K562 (cell line): ENCODE measurements around the gene DNAJC25. TPM values are rescaled to one million over a fixed set of nuclear protein-coding genes. Genes with fewer than 3 reads are reported as not detected.

Source experiments
- ATAC-seq: fragments of 200-7000 bp; cut with Tn5 transposase; 3 replicates; pipeline ENCODE4 v1.9.1; 2020; ENCODE audit warnings: moderate library complexity
- BruUV-seq: library from RNA; stranded (reverse); fragments of 400-500 nt; replicated peaks from 2 replicates; lab custom pipeline; 2021; lab: Mats Ljungman, UMichigan
- CTCF ChIA-PET: fragments of 300-600 bp; formaldehyde crosslinking; extraction: SDS; loops from one replicate; lab custom pipeline; 2021; ENCODE audit warnings: low intra/inter-chr PET ratio; lab: Yijun Ruan, JAX
- POLR2A ChIA-PET: fragments of 300-600, 350-650 bp; sonication (Branson Sonifier 250); formaldehyde crosslinking; extraction: SDS; loops from one replicate; lab custom pipeline; 2021; ENCODE audit warnings: antibody characterized with exemption, inconsistent platforms; lab: Yijun Ruan, JAX
- DNase-seq, 4 experiments: peaks; one replicate each; pipeline versions ENCODE4 v3.0.0 to v3.0.0-alpha.2; 2011 to 2018; ENCODE audit warnings: low spot score in 3 of 4, mixed read lengths in 3 of 4; ENCODE audit errors: extremely low read depth in 1 of 4
- FAIRE-seq: peaks from 2 replicates; lab custom pipeline; 2011; peaks lifted over from hg19 to GRCh38; lab: Jason Lieb, UNC
- H2AFZ ChIP-seq: 2 replicates; pipeline ENCODE4 v1.6.0; 2011; ENCODE audit warnings: low read depth, low read length, control low read depth, inconsistent platforms
- H3K27ac ChIP-seq: fragments of 200-600 bp; 3 replicates; pipeline ENCODE4 v1.8.0; 2011; ENCODE audit warnings: low read depth, mild to moderate bottlenecking, control low read depth, inconsistent platforms, low read length, moderate library complexity, mixed read lengths; ENCODE audit errors: extremely low read depth
- H3K27me3 ChIP-seq, 2 experiments: fragments of 300-600 bp in 1 of 2; 2 replicates in 1 of 2; 3 replicates in 1 of 2; pipeline versions ENCODE4 v1.6.0 to v1.8.0; 2011; ENCODE audit warnings: inconsistent platforms in 2 of 2, low read length in 2 of 2, mild to moderate bottlenecking in 1 of 2, mixed read lengths in 1 of 2, moderate library complexity in 1 of 2; ENCODE audit not compliant: control insufficient read depth in 2 of 2, insufficient read depth in 2 of 2
- H3K36me3 ChIP-seq: fragments of 300-600 bp; 3 replicates; pipeline ENCODE4 v1.8.0; 2011; ENCODE audit warnings: mild to moderate bottlenecking, low read length, inconsistent platforms; ENCODE audit not compliant: control insufficient read depth, insufficient read depth
- H3K4me1 ChIP-seq, 2 experiments: fragments of 200-600 bp in 1 of 2; replicated peaks in 1 of 2; 2 replicates in 1 of 2; 3 replicates in 1 of 2; pipeline versions ENCODE4 v1.5.1 to v1.8.0; 2011; ENCODE audit warnings: inconsistent platforms in 2 of 2, low read length in 2 of 2, mild to moderate bottlenecking in 1 of 2, mixed read lengths in 1 of 2, moderate library complexity in 1 of 2; ENCODE audit not compliant: control insufficient read depth in 2 of 2, insufficient read depth in 2 of 2
- H3K4me2 ChIP-seq: 2 replicates; pipeline ENCODE4 v1.6.1; 2011; ENCODE audit warnings: low read length, control low read depth, inconsistent platforms, mixed read lengths; ENCODE audit not compliant: insufficient read depth
- H3K4me3 ChIP-seq: fragments of 200-600 bp; sonication (generic), shearing (Covaris generic); 2 replicates; pipeline ENCODE4 v1.5.1; 2016; ENCODE audit warnings: control low read depth, inconsistent platforms
- H3K79me2 ChIP-seq: fragments of 200-600 bp; 3 replicates; pipeline ENCODE4 v1.8.0; 2011; ENCODE audit warnings: low read length, inconsistent platforms; ENCODE audit not compliant: control insufficient read depth, insufficient read depth
- H3K9ac ChIP-seq, 2 experiments: 2 replicates each; pipeline versions ENCODE4 v1.6.0 to v1.6.1; 2011; ENCODE audit warnings: low read depth in 2 of 2, low read length in 2 of 2, control low read depth in 1 of 2, inconsistent platforms in 1 of 2, mild to moderate bottlenecking in 1 of 2, mixed read lengths in 1 of 2; ENCODE audit not compliant: insufficient read depth in 1 of 2
- H3K9me1 ChIP-seq: one replicate; pipeline ENCODE4 v1.6.0; 2011; ENCODE audit warnings: inconsistent platforms, mild to moderate bottlenecking, low read length, moderate library complexity; ENCODE audit not compliant: control insufficient read depth, insufficient read depth
- H3K9me3 ChIP-seq: replicated peaks from 2 replicates; pipeline ENCODE4 v1.5.1; 2011; ENCODE audit warnings: low read depth, low read length, inconsistent platforms; ENCODE audit not compliant: control insufficient read depth, insufficient read depth
- H4K20me1 ChIP-seq: replicated peaks from 2 replicates; pipeline ENCODE4 v1.6.1; 2011; ENCODE audit warnings: low read length, inconsistent platforms, mixed read lengths; ENCODE audit not compliant: control insufficient read depth, insufficient read depth
- CTCF ChIP-seq, 3 experiments: IDR thresholded peaks in 2 of 3; conservative IDR thresholded peaks in 1 of 3; 2 replicates each; pipeline ENCODE4 v1.5.1; 2011 to 2012; ENCODE audit warnings: low read length in 3 of 3, mild to moderate bottlenecking in 3 of 3, control low read depth in 2 of 3, improper control_type of control experiment in 1 of 3, inconsistent platforms in 1 of 3, low read depth in 1 of 3, mixed read lengths in 1 of 3, moderate library complexity in 1 of 3; ENCODE audit not compliant: insufficient read depth in 2 of 3
- ELF1 ChIP-seq: fragments of 200-800 bp; sonication (Bioruptor generic); IDR thresholded peaks from 2 replicates; pipeline ENCODE4 v1.6.1; 2016; ENCODE audit warnings: missing genetic modification characterization, missing compliant biosample characterization
- ELK3 ChIP-seq: fragments of 450-650 bp; formaldehyde crosslinking; IDR thresholded peaks from 2 replicates; pipeline ENCODE4 v1.4.0; 2020; ENCODE audit warnings: mild to moderate bottlenecking
- FOXJ3 ChIP-seq: sonication (generic); formaldehyde crosslinking; IDR thresholded peaks from 2 replicates; pipeline ENCODE4 v1.4.0; 2020; ENCODE audit warnings: mild to moderate bottlenecking, missing genetic modification reagents
- HNRNPL ChIP-seq: fragments of 200-400 bp; formaldehyde crosslinking; IDR thresholded peaks from 2 replicates; pipeline ENCODE4 v1.6.1; 2017; ENCODE audit warnings: low read depth, mild to moderate bottlenecking, low read length
- MCM7 ChIP-seq, 2 experiments: fragments of 450-650 bp; IDR thresholded peaks; 2 replicates each; pipeline ENCODE4 v1.6.1; 2016 to 2018
- RAD21 ChIP-seq, 2 experiments: fragments of 250-450 bp in 1 of 2; fragments of 450-650 bp in 1 of 2; sonication (Bioruptor Pico) in 1 of 2; formaldehyde crosslinking in 1 of 2; IDR thresholded peaks in 1 of 2; conservative IDR thresholded peaks in 1 of 2; 2 replicates each; pipeline versions ENCODE4 v1.4.0 to v1.8.0; 2020 to 2022; ENCODE audit warnings: mild to moderate bottlenecking in 2 of 2, moderate library complexity in 1 of 2
- REST ChIP-seq, 2 experiments: fragments of 450-650 bp; formaldehyde crosslinking in 1 of 2; IDR thresholded peaks; 2 replicates each; pipeline versions ENCODE4 v1.4.0 to v1.6.1; 2014 to 2020; ENCODE audit warnings: mild to moderate bottlenecking in 2 of 2, borderline replicate concordance in 1 of 2, low read depth in 1 of 2
- ZEB2 ChIP-seq: fragments of 450-650 bp; IDR thresholded peaks from 2 replicates; pipeline ENCODE4 v1.6.1; 2016
- ZNF143 ChIP-seq: sonication (generic); formaldehyde crosslinking; IDR thresholded peaks from 2 replicates; pipeline ENCODE4 v1.9.0; 2022; ENCODE audit warnings: mild to moderate bottlenecking, missing genetic modification reagents
- WGBS: fragments of 100-300 bp; shearing (Covaris generic); methylation state at CpG from one replicate; pipeline ENCODE4 v1.1.6; 2016; ENCODE audit warnings: low coverage, mixed read lengths; ENCODE audit not compliant: insufficient coverage; ENCODE audit errors: missing lambda C conversion rate; 5-methylcytosine and 5-hydroxymethylcytosine counted together
- in situ Hi-C: fragments of 300-500 bp; cut with MboI; formaldehyde crosslinking; loops from 4 replicates; pipeline ENCODE4 v1.15.0; 2018; ENCODE audit warnings: inconsistent platforms, mixed read lengths
- intact Hi-C: fragments of 100-400 bp; cut with micrococcal nuclease; formaldehyde crosslinking; loops from 2 replicates; pipeline ENCODE4 v1.14.2; 2022
- polyA plus RNA-seq, 8 experiments: library from polyadenylated mRNA; depleted of rRNA in 4 of 8; stranded (reverse) in 5 of 8; unstranded in 3 of 8; fragments of >200 nt; fragmentation: Nextera tagmentation in 2 of 8; fragmentation: Illumina TruSeq in 1 of 8; extraction: Ambion mirVana in 2 of 8; extraction: Trizol in 1 of 8; gene quantifications; 2 replicates each; pipeline versions ENCODE4 v1.2.1 to v1.2.3, GENCODE V29; 2011 to 2014; ENCODE audit warnings: inconsistent platforms in 1 of 8, missing spikeins in 1 of 8
- total RNA-seq, 7 experiments: library from RNA; depleted of rRNA in 6 of 7; stranded (reverse); fragments of >200 nt in 6 of 7; fragmentation: Illumina TruSeq in 2 of 7; extraction: Trizol in 2 of 7; gene quantifications; 2 replicates each; pipeline versions ENCODE4 v1.2.1 to v1.2.3, GENCODE V29; 2011 to 2021; ENCODE audit warnings: low replicate concordance in 1 of 7

DNAJC25 gene
- total and polyA plus RNA-seq, 9 of the 15 experiments (the other 6 are each of a cell fraction or from before 2014, with no cell fraction given) = 3.7 to 11.2 (median 7.1) TPM

- DNase-seq (peak; percentile 24 to 37 (median 32)), ATAC-seq (peak; percentile 89), FAIRE-seq (no peak)
- Histone ChIP-seq H3K9me3 (no peaks in the 10 kb centered on the region), H3K9me1 (no peaks in the 10 kb centered on the region), H3K27me3 (peaks cover 0 to 4% of the 10 kb centered on the region in 2 experiments; a peak in 1 of 5 replicates), H3K36me3 (no peaks in the 10 kb centered on the region), H4K20me1 (no peaks in the 10 kb centered on the region), H3K27ac (no peak overlapping the region), H2AFZ (no peak overlapping the region), H3K4me1 (no peaks in the 10 kb centered on the region), H3K9ac (no peak overlapping the region), H3K4me2 (no peak overlapping the region), H3K79me2 (no peaks in the 10 kb centered on the region), H3K4me3 (no peak overlapping the region)
- 0% methylated on average over 2 of the region's 2 CpGs for WGBS
- no TSS peak for BruUV-seq
- ChIA-PET CTCF (interaction anchor here (0.8 kb wide), 1 partner anchor 21 kb away, joined by 4 read pairs; no protein-coding TSS in a partner anchor), POLR2A (interaction anchor here (0.6 to 0.8 kb wide), 2 partner anchors 21 to 193 kb away, joined by 4 to 5 read pairs; no protein-coding TSS in a partner anchor)
- in situ Hi-C loops = no loop called here
- intact Hi-C loops = no loop called here
- TF ChIP-seq ZEB2 (no peak), ELF1 (no peak), ELK3 (CRISPR knock-in tag) (no peak), ZNF143 (no peak), RAD21 (CRISPR knock-in tag; conservative IDR thresholded peaks at IDR 0.05 in 1 of 2, IDR thresholded peaks at IDR 0.05 in 1 of 2) (peak; percentile 30 to 50; a peak in 3 of 4 replicates), MCM7 (IDR thresholded peaks at IDR 0.05) (no peak), REST (IDR thresholded peaks at IDR 0.05; ENCODE audit: borderline replicate concordance) (peak; percentile 28; the same call in 1 of the 2 replicates), REST (CRISPR knock-in tag; IDR thresholded peaks at IDR 0.05; ENCODE audit: low read depth) (no peak), FOXJ3 (CRISPR knock-in tag) (no peak), HNRNPL (no peak), CTCF (IDR thresholded peaks at IDR 0.05 in 2 of 3, conservative IDR thresholded peaks at IDR 0.05 in 1 of 3; ENCODE audit: insufficient read depth in 2 of 3, low read depth in 1 of 3, low read length in 3 of 3) (peak; percentile 51 to 65 (median 62))
These were observed 9.1 kb upstream of the DNAJC25 start for GRCh38 chr9:111621895-111622480.
